ENCODE data around the gene MTFP1.
"Not testable (repeated sequence)": the region's sequence is repeated elsewhere in the genome, so short reads cannot be mapped to it uniquely, and the experiment has no call there.

Gene MTFP1

GRCh38 chr22:30439836-30440235 is 14.3 kb downstream of the MTFP1 start:
- Histone ChIP-seq H3K4me1 (peaks cover 8% of the 10 kb centered on the region), H3K27me3 (ENCODE audit: low read depth) (no peaks in the 10 kb centered on the region), H3K4me3 (no peak overlapping the region), H3K9me3 (no peaks in the 10 kb centered on the region), H3K36me3 (replicated peaks) (no peaks in the 10 kb centered on the region)
- DNase-seq (ENCODE audit: low spot score in 2 of 2): no peak
- in situ Hi-C loops (cut with MboI; ENCODE audit: low sequenced_read_pairs): no loop called here

GRCh38 chr22:30441088-30441487 is 15.5 kb downstream of the MTFP1 start:
- Histone ChIP-seq H3K9me3 (no peaks in the 10 kb centered on the region), H3K36me3 (replicated peaks) (no peaks in the 10 kb centered on the region), H3K27me3 (ENCODE audit: low read depth) (no peaks in the 10 kb centered on the region), H3K4me3 (no peak overlapping the region), H3K4me1 (peaks cover 10% of the 10 kb centered on the region)
- no peak for DNase-seq (ENCODE audit: low spot score in 2 of 2)
- in situ Hi-C loops (cut with MboI; ENCODE audit: low sequenced_read_pairs): no loop called here

GRCh38 chr22:30444632-30445437 is 19.3 kb downstream of the MTFP1 start:
- no peaks in the 10 kb centered on the region for H3K27me3 ChIP-seq (ENCODE audit: low read depth)
- DNase-seq (ENCODE audit: low spot score in 2 of 2): peak; percentile 64 to 87
- in situ Hi-C loops (cut with MboI; ENCODE audit: low sequenced_read_pairs): no loop called here
- 0 out of 2 replicates have a peak overlapping the region, but pooled peaks have one; percentile 2 for H3K4me3 ChIP-seq
- no peaks in the 10 kb centered on the region for H3K36me3 ChIP-seq (replicated peaks)
- H3K9me3 ChIP-seq: no peaks in the 10 kb centered on the region
- H3K4me1 ChIP-seq: peaks cover 10% of the 10 kb centered on the region

GRCh38 chr22:30445438-30446145 is 20.0 kb downstream of the MTFP1 start:
- no peak for DNase-seq (ENCODE audit: low spot score in 2 of 2)
- in situ Hi-C loops (cut with MboI; ENCODE audit: low sequenced_read_pairs): no loop called here
- no peaks in the 10 kb centered on the region for H3K27me3 ChIP-seq (ENCODE audit: low read depth)

GRCh38 chr22:30447656-30448055 is 22.1 kb downstream of the MTFP1 start:
- Histone ChIP-seq H3K36me3 (replicated peaks) (no peaks in the 10 kb centered on the region), H3K9me3 (no peaks in the 10 kb centered on the region), H3K4me3 (no peak overlapping the region), H3K4me1 (peaks cover 10% of the 10 kb centered on the region), H3K27me3 (ENCODE audit: low read depth) (no peaks in the 10 kb centered on the region)
- in situ Hi-C loops (cut with MboI; ENCODE audit: low sequenced_read_pairs): no loop called here
- no peak for DNase-seq (ENCODE audit: low spot score in 2 of 2)

More at GRCh38 chr22:30445438-30446145, 20.0 kb downstream of the MTFP1 start:
- H3K9me3 ChIP-seq: no peaks in the 10 kb centered on the region
- peaks cover 10% of the 10 kb centered on the region for H3K4me1 ChIP-seq
- no peaks in the 10 kb centered on the region for H3K36me3 ChIP-seq (replicated peaks)
- no peak overlapping the region for H3K4me3 ChIP-seq

- H3K9me3 ChIP-seq; DNase-seq (ENCODE audit: low spot score in 2 of 2); H3K4me1 ChIP-seq; H3K4me3 ChIP-seq; H3K27me3 ChIP-seq (ENCODE audit: low read depth); H3K36me3 ChIP-seq (replicated peaks); in situ Hi-C loops (cut with MboI; ENCODE audit: low sequenced_read_pairs): not testable (repeated sequence)
Measured at GRCh38 chr22:30451488-30451887, 25.9 kb downstream of the MTFP1 start.

GRCh38 chr22:30452861-30453260 is 27.3 kb downstream of the MTFP1 start:
- Histone ChIP-seq H3K36me3 (replicated peaks) (no peaks in the 10 kb centered on the region), H3K27me3 (ENCODE audit: low read depth) (no peaks in the 10 kb centered on the region), H3K9me3 (no peaks in the 10 kb centered on the region), H3K4me1 (no peaks in the 10 kb centered on the region), H3K4me3 (no peak overlapping the region)
- DNase-seq (ENCODE audit: low spot score in 2 of 2): no peak
- in situ Hi-C loops (cut with MboI; ENCODE audit: low sequenced_read_pairs): no loop called here

GRCh38 chr22:30453731-30454510 is 28.4 kb downstream of the MTFP1 start:
- H3K4me3 ChIP-seq: no peak overlapping the region
- DNase-seq (ENCODE audit: low spot score in 2 of 2): peak in 1 of 2 experiments; percentile 45
- H3K27me3 ChIP-seq (ENCODE audit: low read depth): no peaks in the 10 kb centered on the region
- H3K4me1 ChIP-seq: no peaks in the 10 kb centered on the region
- no peaks in the 10 kb centered on the region for H3K9me3 ChIP-seq
- no peaks in the 10 kb centered on the region for H3K36me3 ChIP-seq (replicated peaks)
- in situ Hi-C loops (cut with MboI; ENCODE audit: low sequenced_read_pairs): no loop called here

GRCh38 chr22:30455075-30455840 is 29.7 kb downstream of the MTFP1 start:
- Histone ChIP-seq H3K36me3 (replicated peaks) (no peaks in the 10 kb centered on the region), H3K4me1 (no peaks in the 10 kb centered on the region), H3K4me3 (no peak overlapping the region), H3K27me3 (ENCODE audit: low read depth) (no peaks in the 10 kb centered on the region), H3K9me3 (no peaks in the 10 kb centered on the region)
- no peak for DNase-seq (ENCODE audit: low spot score in 2 of 2)
- in situ Hi-C loops (cut with MboI; ENCODE audit: low sequenced_read_pairs): no loop called here

- DNase-seq (ENCODE audit: low spot score in 2 of 2): no peak
- Histone ChIP-seq H3K27me3 (ENCODE audit: low read depth) (no peaks in the 10 kb centered on the region), H3K4me1 (no peaks in the 10 kb centered on the region), H3K36me3 (replicated peaks) (no peaks in the 10 kb centered on the region), H3K9me3 (no peaks in the 10 kb centered on the region), H3K4me3 (no peak overlapping the region)
- in situ Hi-C loops (cut with MboI; ENCODE audit: low sequenced_read_pairs): no loop called here
Measured at GRCh38 chr22:30457981-30458380, 32.4 kb downstream of the MTFP1 start.

- in situ Hi-C loops (cut with MboI; ENCODE audit: low sequenced_read_pairs): no loop called here
- H3K36me3 ChIP-seq (replicated peaks): no peaks in the 10 kb centered on the region
- no peak overlapping the region for H3K4me3 ChIP-seq
- no peaks in the 10 kb centered on the region for H3K4me1 ChIP-seq
- peak in 1 of 2 experiments; percentile 58 for DNase-seq (ENCODE audit: low spot score in 2 of 2)
- H3K9me3 ChIP-seq: no peaks in the 10 kb centered on the region
- H3K27me3 ChIP-seq (ENCODE audit: low read depth): no peaks in the 10 kb centered on the region
Measured at GRCh38 chr22:30459181-30460052, 33.8 kb downstream of the MTFP1 start.

- H3K27me3 ChIP-seq (ENCODE audit: low read depth): no peaks in the 10 kb centered on the region
- no peak overlapping the region for H3K4me3 ChIP-seq
- DNase-seq (ENCODE audit: low spot score in 2 of 2): no peak
- H3K9me3 ChIP-seq: no peaks in the 10 kb centered on the region
- H3K4me1 ChIP-seq: no peaks in the 10 kb centered on the region
- in situ Hi-C loops (cut with MboI; ENCODE audit: low sequenced_read_pairs): no loop called here
- no peaks in the 10 kb centered on the region for H3K36me3 ChIP-seq (replicated peaks)
Measured at GRCh38 chr22:30460147-30460546, 34.6 kb downstream of the MTFP1 start.

All from HAP-1 (cell line).